Measurements from ENCODE around the gene DACT2.

GRCh38 chr6:168345896-168346754, 26.5 kb upstream of the DACT2 start:
- no peak for TF ChIP-seq CTCF (IDR thresholded peaks at IDR 0.05; ENCODE audit: control extremely low read depth in 1 of 3, insufficient read depth in 1 of 3, low read depth in 1 of 3, low read length in 3 of 3)
- TF ChIP-seq CEBPB (IDR thresholded peaks at IDR 0.05; ENCODE audit: low read depth, low read length), result no peak
- TF ChIP-seq MAX (IDR thresholded peaks at IDR 0.05), result no peak
- TF ChIP-seq GABPA (IDR thresholded peaks at IDR 0.05; ENCODE audit: borderline replicate concordance, insufficient read depth, low read length), result no peak
- TF ChIP-seq SAP30 (IDR thresholded peaks at IDR 0.05; ENCODE audit: insufficient read depth, insufficient replicate concordance, low read length), result no peak
- no peak for TF ChIP-seq TCF12 (IDR thresholded peaks at IDR 0.05; ENCODE audit: low read depth, low read length)
- TF ChIP-seq TAF1 (IDR thresholded peaks at IDR 0.05; ENCODE audit: low read depth, low read length), result no peak
- no peak for TF ChIP-seq POLR2A (IDR thresholded peaks at IDR 0.05; ENCODE audit: control extremely low read depth in 1 of 2, low read depth in 2 of 2, low read length in 2 of 2)
- TF ChIP-seq BACH1 (IDR thresholded peaks at IDR 0.05; ENCODE audit: low read length), result no peak
- TF ChIP-seq RAD21 (IDR thresholded peaks at IDR 0.05 in 1 of 2, conservative IDR thresholded peaks at IDR 0.05 in 1 of 2; ENCODE audit: low read depth in 2 of 2, low read length in 2 of 2), result no peak
- TF ChIP-seq POLR2AphosphoS5 (IDR thresholded peaks at IDR 0.05; ENCODE audit: low read depth, low read length), result no peak
- TF ChIP-seq CREB1 (IDR thresholded peaks at IDR 0.05), result no peak
